Osteocyte (in vitro differentiated cells): ENCODE results near the gene CPA3. TPM values are rescaled to one million over a fixed set of nuclear protein-coding genes. Genes with fewer than 3 reads are reported as not detected.

Experiments
- DNase-seq: peaks from one replicate; pipeline ENCODE4 v3.0.0; 2021; ENCODE audit warnings: mixed read lengths; ENCODE audit not compliant: unreplicated experiment; ENCODE audit errors: extremely low spot score
- H3K27ac Mint-ChIP-seq: one replicate; pipeline ENCODE4 v1.8.0; 2021; ENCODE audit warnings: mild to moderate bottlenecking, mixed read lengths; ENCODE audit not compliant: unreplicated experiment
- H3K27me3 Mint-ChIP-seq: one replicate; pipeline ENCODE4 v1.8.0; 2021; ENCODE audit warnings: mixed read lengths; ENCODE audit not compliant: unreplicated experiment
- H3K36me3 Mint-ChIP-seq: one replicate; pipeline ENCODE4 v1.8.0; 2021; ENCODE audit warnings: mixed read lengths; ENCODE audit not compliant: unreplicated experiment
- H3K4me1 Mint-ChIP-seq: one replicate; pipeline ENCODE4 v1.8.0; 2021; ENCODE audit warnings: mixed read lengths; ENCODE audit not compliant: unreplicated experiment
- H3K4me3 Mint-ChIP-seq: one replicate; pipeline ENCODE4 v1.8.0; 2021; ENCODE audit warnings: mild to moderate bottlenecking, moderate library complexity, mixed read lengths; ENCODE audit not compliant: unreplicated experiment
- H3K9me3 Mint-ChIP-seq: one replicate; pipeline ENCODE4 v1.8.0; 2021; ENCODE audit warnings: mixed read lengths; ENCODE audit not compliant: unreplicated experiment
- total RNA-seq: library from RNA; stranded (reverse); gene quantifications from 2 replicates; pipeline ENCODE4 v1.2.1, GENCODE V29; 2021
- TF ChIP-seq, protein P1 (sequence below): fragments of 200-600 bp; sonication (generic); IDR thresholded peaks from 2 replicates; pipeline ENCODE4 v1.5.0; 2021; ENCODE audit warnings: antibody characterized with exemption, mild to moderate bottlenecking, moderate library complexity

CPA3 gene
- total RNA-seq, 1 donor from 2014 or later = not detected

DNA sequence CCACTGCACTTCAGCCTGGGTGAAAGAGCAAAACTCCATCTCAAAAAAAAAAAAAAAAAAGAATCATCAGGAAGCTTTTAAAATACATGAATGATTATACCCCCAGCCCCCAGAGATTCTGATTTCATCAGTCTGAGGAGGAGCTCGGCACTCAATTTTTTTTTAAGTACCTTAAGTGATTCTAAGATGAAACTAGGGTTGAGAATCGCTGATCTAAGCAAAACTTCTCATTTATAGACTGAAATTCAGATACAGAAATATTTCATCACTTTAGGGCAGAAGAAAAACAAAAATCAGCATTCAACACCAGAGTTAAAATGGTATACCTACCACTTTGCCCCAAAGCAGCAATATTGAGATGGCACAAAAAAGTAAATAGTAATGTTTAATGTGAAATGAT is 24.7 kb downstream of the CPA3 start:
- no peaks in the 10 kb centered on the region for H3K4me1 Mint-ChIP-seq
- TF ChIP-seq, protein P1, sequence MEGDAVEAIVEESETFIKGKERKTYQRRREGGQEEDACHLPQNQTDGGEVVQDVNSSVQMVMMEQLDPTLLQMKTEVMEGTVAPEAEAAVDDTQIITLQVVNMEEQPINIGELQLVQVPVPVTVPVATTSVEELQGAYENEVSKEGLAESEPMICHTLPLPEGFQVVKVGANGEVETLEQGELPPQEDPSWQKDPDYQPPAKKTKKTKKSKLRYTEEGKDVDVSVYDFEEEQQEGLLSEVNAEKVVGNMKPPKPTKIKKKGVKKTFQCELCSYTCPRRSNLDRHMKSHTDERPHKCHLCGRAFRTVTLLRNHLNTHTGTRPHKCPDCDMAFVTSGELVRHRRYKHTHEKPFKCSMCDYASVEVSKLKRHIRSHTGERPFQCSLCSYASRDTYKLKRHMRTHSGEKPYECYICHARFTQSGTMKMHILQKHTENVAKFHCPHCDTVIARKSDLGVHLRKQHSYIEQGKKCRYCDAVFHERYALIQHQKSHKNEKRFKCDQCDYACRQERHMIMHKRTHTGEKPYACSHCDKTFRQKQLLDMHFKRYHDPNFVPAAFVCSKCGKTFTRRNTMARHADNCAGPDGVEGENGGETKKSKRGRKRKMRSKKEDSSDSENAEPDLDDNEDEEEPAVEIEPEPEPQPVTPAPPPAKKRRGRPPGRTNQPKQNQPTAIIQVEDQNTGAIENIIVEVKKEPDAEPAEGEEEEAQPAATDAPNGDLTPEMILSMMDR = no peak
- peaks cover 6% of the 10 kb centered on the region for H3K36me3 Mint-ChIP-seq
- H3K27me3 Mint-ChIP-seq = peaks cover 26% of the 10 kb centered on the region
- no peak overlapping the region for H3K27ac Mint-ChIP-seq
- peaks cover 15% of the 10 kb centered on the region for H3K9me3 Mint-ChIP-seq
- no peak for DNase-seq
- H3K4me3 Mint-ChIP-seq = no peak overlapping the region

DNA sequence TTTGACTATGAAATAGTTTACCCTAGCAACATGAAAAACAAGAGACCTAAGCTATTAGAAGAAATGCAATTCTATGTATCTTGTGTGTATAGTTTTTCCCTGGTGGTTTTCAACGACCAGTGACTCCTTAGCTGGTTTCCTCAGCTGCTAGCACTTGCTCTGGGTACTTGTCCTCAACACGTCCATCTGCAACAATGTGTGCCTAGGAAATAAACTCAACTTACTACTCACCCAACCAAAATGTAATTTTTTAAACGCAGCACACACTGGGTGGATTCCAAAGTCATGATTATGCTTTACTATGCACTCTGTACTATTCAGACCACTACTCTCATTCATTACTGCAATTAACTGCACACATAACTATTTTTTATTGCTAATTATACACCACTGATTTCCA is 31.0 kb downstream of the CPA3 start:
- H3K9me3 Mint-ChIP-seq = peaks cover 24% of the 10 kb centered on the region

DNA sequence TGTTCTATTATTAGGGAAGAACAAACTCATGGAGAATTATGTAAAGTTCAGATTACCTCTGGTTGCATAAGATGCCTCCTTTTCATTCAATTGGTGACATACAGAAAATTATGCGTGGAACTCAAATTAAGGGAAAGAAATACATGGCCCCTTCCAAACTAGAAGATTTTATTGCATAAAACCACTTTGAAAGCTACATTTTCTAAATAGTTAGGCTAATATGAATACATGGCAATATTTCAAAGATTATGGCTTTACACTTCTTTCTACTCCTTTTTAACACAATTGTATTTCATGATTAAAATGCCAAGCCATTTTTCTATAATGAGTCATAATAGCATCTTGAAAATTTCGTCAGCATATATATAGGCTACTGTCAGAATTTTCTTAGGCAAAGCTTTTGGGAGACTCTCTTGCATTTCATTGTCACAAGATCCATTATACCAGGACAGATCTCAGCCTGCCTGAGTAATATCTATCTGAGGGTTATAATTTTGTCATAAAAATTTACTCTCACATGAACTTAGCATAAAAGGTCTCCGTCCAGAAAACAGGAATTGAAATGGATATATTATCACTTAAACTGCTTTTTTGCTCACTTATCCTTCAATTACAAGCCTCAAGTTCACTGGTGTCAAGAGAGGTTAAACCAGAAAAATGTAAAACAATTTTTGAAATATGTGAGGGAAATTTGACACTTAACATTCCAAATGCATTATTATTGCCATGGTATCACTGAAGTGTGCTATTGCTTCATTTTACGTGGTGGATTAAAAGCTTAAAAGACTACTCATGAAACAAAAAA is 37.1 kb downstream of the CPA3 start:
- Mint-ChIP-seq H3K4me1 (peaks cover 20% of the 10 kb centered on the region), H3K27ac (peak overlapping the region; percentile 58)
- no peak for DNase-seq

More for the DNA sequence above, 31.0 kb downstream of the CPA3 start:
- no peak overlapping the region for H3K27ac Mint-ChIP-seq
- peaks cover 43% of the 10 kb centered on the region for H3K27me3 Mint-ChIP-seq
- peaks cover 11% of the 10 kb centered on the region for H3K36me3 Mint-ChIP-seq
- no peak for DNase-seq
- TF ChIP-seq, protein P1 = no peak
- no peak overlapping the region for H3K4me3 Mint-ChIP-seq
- no peaks in the 10 kb centered on the region for H3K4me1 Mint-ChIP-seq

DNA sequence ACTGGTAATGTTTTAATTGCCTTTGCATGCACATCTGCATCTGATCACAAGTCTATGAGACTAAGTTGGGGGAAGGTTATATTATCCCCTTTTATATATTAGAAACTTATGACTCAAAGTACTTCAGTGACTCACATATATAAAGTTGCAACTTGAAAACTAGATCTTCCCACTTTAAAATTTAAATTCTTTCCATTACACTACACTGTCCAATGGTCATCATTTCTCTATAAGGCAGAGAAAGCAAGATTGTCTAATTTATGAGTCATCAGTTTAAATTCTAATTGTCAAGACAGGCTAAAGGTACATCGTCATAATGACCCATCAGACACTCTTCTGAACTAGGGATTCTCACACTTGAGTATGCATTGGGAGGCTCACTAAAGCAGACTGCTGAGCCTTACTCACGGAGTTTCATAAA is 37.9 kb downstream of the CPA3 start:
- Mint-ChIP-seq H3K27ac (no peak overlapping the region), H3K27me3 (peaks cover 33% of the 10 kb centered on the region), H3K9me3 (no peaks in the 10 kb centered on the region), H3K4me1 (peaks cover 20% of the 10 kb centered on the region), H3K36me3 (no peaks in the 10 kb centered on the region), H3K4me3 (no peak overlapping the region)
- TF ChIP-seq, protein P1 = no peak
- DNase-seq = no peak

More for the DNA sequence above, 37.1 kb downstream of the CPA3 start:
- no peaks in the 10 kb centered on the region for H3K9me3 Mint-ChIP-seq
- no peaks in the 10 kb centered on the region for H3K36me3 Mint-ChIP-seq
- H3K27me3 Mint-ChIP-seq = peaks cover 33% of the 10 kb centered on the region
- TF ChIP-seq, protein P1 = no peak
- no peak overlapping the region for H3K4me3 Mint-ChIP-seq

DNA sequence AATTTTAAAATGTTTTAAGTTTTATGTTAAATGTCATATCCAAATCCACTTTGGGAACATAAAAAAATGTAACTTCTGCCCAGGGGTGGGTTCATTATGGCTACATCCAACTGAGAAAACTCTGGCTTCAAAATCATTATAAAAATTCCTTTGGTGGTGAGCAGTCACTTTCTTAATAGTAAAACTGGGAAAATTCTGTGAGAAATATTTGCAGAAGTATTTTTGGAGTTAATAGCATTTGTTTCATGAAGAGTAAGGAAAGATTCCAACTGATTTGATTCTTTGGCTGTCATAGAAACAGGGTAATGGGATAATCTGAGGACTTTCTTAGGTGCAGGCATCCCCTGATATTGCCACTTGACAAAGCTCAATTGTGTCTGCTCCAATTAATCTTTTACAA is 38.8 kb downstream of the CPA3 start:
- TF ChIP-seq, protein P1 = no peak
- DNase-seq = no peak
- H3K9me3 Mint-ChIP-seq = no peaks in the 10 kb centered on the region
- H3K27me3 Mint-ChIP-seq = peaks cover 36% of the 10 kb centered on the region
- no peak overlapping the region for H3K4me3 Mint-ChIP-seq
- H3K4me1 Mint-ChIP-seq = peaks cover 20% of the 10 kb centered on the region
- H3K27ac Mint-ChIP-seq = no peak overlapping the region
- no peaks in the 10 kb centered on the region for H3K36me3 Mint-ChIP-seq
